GM10248 (cell line): ENCODE results near the gene FBXO31.

Source experiments
- CTCF ChIA-PET: fragments of 300-600 bp; sonication (Branson Sonifier 250); formaldehyde crosslinking; extraction: SDS; loops from one replicate; lab custom pipeline; 2021; ENCODE audit warnings: antibody characterized with exemption; lab: Yijun Ruan, JAX
- POLR2A ChIA-PET: fragments of 350-650 bp; sonication (Branson Sonifier 250); formaldehyde crosslinking; extraction: SDS; loops from one replicate; lab custom pipeline; 2020; ENCODE audit warnings: antibody characterized with exemption; lab: Yijun Ruan, JAX
- DNase-seq: peaks from one replicate; pipeline ENCODE4 v3.0.0; 2012; ENCODE audit errors: extremely low spot score
- TF ChIP-seq, protein P1 (sequence below): IDR thresholded peaks from 2 replicates; pipeline ENCODE4 v1.5.1; 2012; ENCODE audit warnings: mild to moderate bottlenecking, low read depth; ENCODE audit errors: extremely low read depth, missing control alignments, control extremely low read depth

FBXO31 gene

GRCh38 chr16:87411375-87412271 is 28.0 kb upstream of the FBXO31 start:
- no peak for DNase-seq
- ChIA-PET POLR2A (interaction anchor here (0.7 kb wide), 1 partner anchor 13 kb away, joined by 3 read pairs; no protein-coding TSS in a partner anchor), CTCF (no interaction called here)
- TF ChIP-seq, protein P1, sequence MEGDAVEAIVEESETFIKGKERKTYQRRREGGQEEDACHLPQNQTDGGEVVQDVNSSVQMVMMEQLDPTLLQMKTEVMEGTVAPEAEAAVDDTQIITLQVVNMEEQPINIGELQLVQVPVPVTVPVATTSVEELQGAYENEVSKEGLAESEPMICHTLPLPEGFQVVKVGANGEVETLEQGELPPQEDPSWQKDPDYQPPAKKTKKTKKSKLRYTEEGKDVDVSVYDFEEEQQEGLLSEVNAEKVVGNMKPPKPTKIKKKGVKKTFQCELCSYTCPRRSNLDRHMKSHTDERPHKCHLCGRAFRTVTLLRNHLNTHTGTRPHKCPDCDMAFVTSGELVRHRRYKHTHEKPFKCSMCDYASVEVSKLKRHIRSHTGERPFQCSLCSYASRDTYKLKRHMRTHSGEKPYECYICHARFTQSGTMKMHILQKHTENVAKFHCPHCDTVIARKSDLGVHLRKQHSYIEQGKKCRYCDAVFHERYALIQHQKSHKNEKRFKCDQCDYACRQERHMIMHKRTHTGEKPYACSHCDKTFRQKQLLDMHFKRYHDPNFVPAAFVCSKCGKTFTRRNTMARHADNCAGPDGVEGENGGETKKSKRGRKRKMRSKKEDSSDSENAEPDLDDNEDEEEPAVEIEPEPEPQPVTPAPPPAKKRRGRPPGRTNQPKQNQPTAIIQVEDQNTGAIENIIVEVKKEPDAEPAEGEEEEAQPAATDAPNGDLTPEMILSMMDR: no peak

GRCh38 chr16:87410968-87411367 is 27.4 kb upstream of the FBXO31 start:
- CTCF ChIA-PET: no interaction called here
- TF ChIP-seq, protein P1: no peak
- DNase-seq: no peak
- POLR2A ChIA-PET: no interaction called here

GRCh38 chr16:87410530-87410929 is 27.0 kb upstream of the FBXO31 start:
- no peak for DNase-seq
- ChIA-PET POLR2A (interaction anchor here (0.7 kb wide), 1 partner anchor 15 kb away, joined by 3 read pairs; no protein-coding TSS in a partner anchor), CTCF (interaction anchor here (0.9 to 1.2 kb wide), 2 partner anchors 9 to 16 kb away, joined by 3 to 4 read pairs; no protein-coding TSS in a partner anchor)
- TF ChIP-seq, protein P1: no peak

GRCh38 chr16:87409781-87410180 is 26.2 kb upstream of the FBXO31 start:
- CTCF ChIA-PET: interaction anchor here (0.9 to 1.2 kb wide), 2 partner anchors 8 to 15 kb away, joined by 3 to 4 read pairs; no protein-coding TSS in a partner anchor
- POLR2A ChIA-PET: interaction anchor here (0.7 kb wide), 1 partner anchor 15 kb away, joined by 3 read pairs; no protein-coding TSS in a partner anchor
- TF ChIP-seq, protein P1: no peak
- DNase-seq: no peak

- TF ChIP-seq, protein P1: no peak
- ChIA-PET POLR2A (no interaction called here), CTCF (interaction anchor here (1.2 kb wide), 1 partner anchor 15 kb away, joined by 4 read pairs; no protein-coding TSS in a partner anchor)
- DNase-seq: no peak
Observed at GRCh38 chr16:87409153-87409552, 25.6 kb upstream of the FBXO31 start.

- CTCF ChIA-PET: interaction anchor here (0.8 to 1.0 kb wide), 2 partner anchors 11 to 361 kb away, joined by 3 read pairs; no protein-coding TSS in a partner anchor
- POLR2A ChIA-PET: interaction anchor here (0.6 kb wide), 1 partner anchor 65 kb away, joined by 3 read pairs; no protein-coding TSS in a partner anchor
- no peak for DNase-seq
- TF ChIP-seq, protein P1: no peak
Observed at GRCh38 chr16:87407511-87408112, 24.0 kb upstream of the FBXO31 start.
